ENCODE results near the gene MYLK3. TPM values are rescaled to one million over a fixed set of nuclear protein-coding genes. Genes with fewer than 3 reads are reported as not detected.

Gene MYLK3
- total RNA-seq, 1 donor from 2014 or later: 0.49 TPM

DNA sequence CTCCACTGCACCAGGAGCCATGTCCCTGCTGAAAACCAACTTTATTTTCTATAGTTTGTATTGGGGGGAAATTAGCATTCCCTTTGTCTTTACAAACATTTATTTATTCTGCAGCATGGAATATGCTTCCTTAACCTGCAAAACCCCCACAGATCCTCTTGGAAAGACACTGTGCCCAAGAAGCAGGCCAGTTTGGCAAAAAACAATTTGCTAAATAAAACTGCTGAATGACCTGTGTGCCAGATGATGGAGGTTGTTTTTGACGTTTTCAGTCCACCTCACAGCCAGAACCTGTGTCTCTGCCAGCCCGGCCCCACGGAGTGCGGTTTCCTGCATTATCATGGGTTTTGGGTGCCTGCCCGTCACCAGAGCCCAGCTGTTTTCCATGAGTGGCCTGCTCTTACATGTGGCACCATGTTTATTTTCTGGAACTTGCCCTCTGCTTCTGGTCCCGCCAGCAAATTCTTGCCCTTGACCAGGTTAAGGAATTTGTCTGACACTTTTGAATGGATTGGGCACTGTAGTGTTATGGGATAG, 32.3 kb downstream of the MYLK3 start:
- no peak for TF ChIP-seq CTCF (IDR thresholded peaks at IDR 0.05; ENCODE audit: partially characterized antibody, unreplicated experiment)
- Mint-ChIP-seq H3K27ac (ENCODE audit: unreplicated experiment) (no peak overlapping the region), H3K4me1 (ENCODE audit: low read depth, unreplicated experiment) (no peaks in the 10 kb centered on the region), H3K4me3 (ENCODE audit: unreplicated experiment) (no peak overlapping the region), H3K9me3 (ENCODE audit: unreplicated experiment) (no peaks in the 10 kb centered on the region), H3K36me3 (ENCODE audit: unreplicated experiment) (no peaks in the 10 kb centered on the region), H3K27me3 (ENCODE audit: unreplicated experiment) (peaks cover 3% of the 10 kb centered on the region)
- DNase-seq: no peak

DNA sequence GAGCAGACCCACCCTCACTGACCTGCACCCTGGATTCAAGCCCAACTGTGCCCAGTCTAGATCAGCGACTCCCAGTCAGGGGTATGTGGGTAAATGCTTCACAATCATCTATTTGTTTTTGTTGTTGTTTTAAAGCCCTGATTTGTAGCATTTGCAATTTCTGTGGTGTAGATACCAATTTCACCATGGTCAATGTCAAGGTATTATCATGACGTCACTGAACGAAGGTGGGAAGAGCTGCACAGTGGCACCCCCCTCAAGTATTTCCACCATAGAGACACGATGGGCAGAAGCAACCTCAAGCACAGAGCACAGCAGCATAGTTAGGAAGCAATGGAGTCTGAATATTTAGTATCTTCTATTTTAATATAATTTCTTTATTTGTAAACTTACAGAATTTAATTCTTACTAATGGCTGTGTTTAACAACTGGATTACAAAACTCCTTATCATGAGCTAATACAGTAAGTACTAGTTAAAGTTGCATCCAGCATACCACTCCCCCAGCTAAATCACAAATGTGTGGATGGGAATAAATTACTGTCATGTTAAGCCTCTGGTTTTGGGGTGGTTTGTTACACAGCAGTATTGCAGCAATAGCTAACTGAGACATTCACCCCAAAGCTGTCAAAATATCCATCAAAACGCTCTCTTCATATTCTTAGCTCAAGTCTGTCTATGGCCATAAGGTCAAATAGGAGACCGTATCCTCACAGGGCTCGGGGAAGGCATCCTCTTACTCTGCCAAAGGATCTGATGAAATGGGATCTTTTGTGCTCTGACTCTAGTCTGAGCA, 33.1 kb downstream of the MYLK3 start:
- H3K27ac Mint-ChIP-seq (ENCODE audit: unreplicated experiment): no peak overlapping the region
- DNase-seq: no peak
- peaks cover 7% of the 10 kb centered on the region for H3K27me3 Mint-ChIP-seq (ENCODE audit: unreplicated experiment)
- H3K4me3 Mint-ChIP-seq (ENCODE audit: unreplicated experiment): no peak overlapping the region
- H3K36me3 Mint-ChIP-seq (ENCODE audit: unreplicated experiment): no peaks in the 10 kb centered on the region
- TF ChIP-seq CTCF (IDR thresholded peaks at IDR 0.05; ENCODE audit: partially characterized antibody, unreplicated experiment): no peak
- no peaks in the 10 kb centered on the region for H3K9me3 Mint-ChIP-seq (ENCODE audit: unreplicated experiment)
- no peaks in the 10 kb centered on the region for H3K4me1 Mint-ChIP-seq (ENCODE audit: low read depth, unreplicated experiment)

GRCh38 chr16:46713634-46714033, 34.5 kb downstream of the MYLK3 start:
- no peak for TF ChIP-seq CTCF (IDR thresholded peaks at IDR 0.05; ENCODE audit: partially characterized antibody, unreplicated experiment)
- H3K27me3 Mint-ChIP-seq (ENCODE audit: unreplicated experiment): peaks cover 7% of the 10 kb centered on the region
- H3K4me1 Mint-ChIP-seq (ENCODE audit: low read depth, unreplicated experiment): no peaks in the 10 kb centered on the region
- DNase-seq: no peak
- no peaks in the 10 kb centered on the region for H3K36me3 Mint-ChIP-seq (ENCODE audit: unreplicated experiment)
- H3K27ac Mint-ChIP-seq (ENCODE audit: unreplicated experiment): no peak overlapping the region
- no peaks in the 10 kb centered on the region for H3K9me3 Mint-ChIP-seq (ENCODE audit: unreplicated experiment)
- H3K4me3 Mint-ChIP-seq (ENCODE audit: unreplicated experiment): no peak overlapping the region

GRCh38 chr16:46712911-46713310, 35.2 kb downstream of the MYLK3 start:
- TF ChIP-seq CTCF (IDR thresholded peaks at IDR 0.05; ENCODE audit: partially characterized antibody, unreplicated experiment): no peak
- H3K9me3 Mint-ChIP-seq (ENCODE audit: unreplicated experiment): no peaks in the 10 kb centered on the region
- no peak overlapping the region for H3K4me3 Mint-ChIP-seq (ENCODE audit: unreplicated experiment)
- no peak overlapping the region for H3K27ac Mint-ChIP-seq (ENCODE audit: unreplicated experiment)
- no peaks in the 10 kb centered on the region for H3K36me3 Mint-ChIP-seq (ENCODE audit: unreplicated experiment)
- H3K4me1 Mint-ChIP-seq (ENCODE audit: low read depth, unreplicated experiment): no peaks in the 10 kb centered on the region
- peaks cover 4% of the 10 kb centered on the region for H3K27me3 Mint-ChIP-seq (ENCODE audit: unreplicated experiment)
- no peak for DNase-seq
